Transverse colon (tissue), 4 donors: Measurements from ENCODE around the gene RWDD1.

Experiments
- CTCF ChIP-seq, 5 experiments: fragments of 200-600 bp in 3 of 5; fragments of 450-650 bp in 2 of 5; sonication (generic) in 3 of 5; IDR thresholded peaks; 1 replicate in 2 of 5; 2 replicates in 3 of 5; pipeline ENCODE4 v1.5.1; 2016 to 2017; ENCODE audit warnings: antibody characterized with exemption in 5 of 5, inconsistent platforms in 3 of 5, mild to moderate bottlenecking in 2 of 5, moderate library complexity in 1 of 5
- EP300 ChIP-seq: sonication (generic); formaldehyde crosslinking; IDR thresholded peaks from one replicate; pipeline ENCODE4 v1.6.1; 2017; ENCODE audit warnings: antibody characterized with exemption, low read depth
- POLR2A ChIP-seq: fragments of 450-650 bp; IDR thresholded peaks from one replicate; pipeline ENCODE4 v1.6.1; 2016; ENCODE audit warnings: antibody characterized with exemption, mild to moderate bottlenecking, moderate library complexity
- POLR2AphosphoS5 ChIP-seq, 3 donors: sonication (generic); formaldehyde crosslinking; IDR thresholded peaks; one replicate each; pipeline ENCODE4 v1.6.1; 2016; ENCODE audit warnings: antibody characterized with exemption in 3 of 3

GRCh38 chr6:116570856-116571682 is at the start of gene RWDD1:
- TF ChIP-seq POLR2AphosphoS5 (IDR thresholded peaks at IDR 0.05): peak; percentile 72 to 89 (median 85)
- peak; percentile 78 for TF ChIP-seq POLR2A
- peak in 3 of 5 experiments; percentile 5 to 42 (median 20) for TF ChIP-seq CTCF (IDR thresholded peaks at IDR 0.05)
- TF ChIP-seq EP300: no peak
